ENCODE measurements around the gene CARNS1. TPM values are rescaled to one million over a fixed set of nuclear protein-coding genes. Genes with fewer than 3 reads are reported as not detected.

The CARNS1 gene
- total and polyA plus RNA-seq, 2 of the 8 experiments (the other 6 are each of a cell fraction or from before 2014, with no cell fraction given): 0.82 to 1.1 TPM

- no peak for TF ChIP-seq SP2 (IDR thresholded peaks at IDR 0.05; ENCODE audit: low read length)
Measured at GRCh38 chr11:67464411-67465188, 49.1 kb downstream of the CARNS1 start (continued).
